BJ (cell line): Measurements from ENCODE around the gene ACACB. TPM values are rescaled to one million over a fixed set of nuclear protein-coding genes. Genes with fewer than 3 reads are reported as not detected.

Experiments
- CTCF ChIA-PET: fragments of 350-600 bp; formaldehyde crosslinking; extraction: SDS; loops from one replicate; lab custom pipeline; 2021; ENCODE audit warnings: antibody characterized with exemption, inconsistent platforms; lab: Yijun Ruan, JAX
- POLR2A ChIA-PET: fragments of 300-600 bp; sonication (Branson Sonifier 250); formaldehyde crosslinking; extraction: SDS; loops from one replicate; lab custom pipeline; 2021; ENCODE audit warnings: antibody characterized with exemption; lab: Charles Lee
- DNase-seq: peaks from one replicate; pipeline ENCODE4 v3.0.0-alpha.2; 2011; ENCODE audit warnings: low read depth
- H3K27me3 ChIP-seq: 2 replicates; pipeline ENCODE4 v1.6.0; 2011; ENCODE audit warnings: low read length; ENCODE audit not compliant: control insufficient read depth, insufficient read depth
- H3K36me3 ChIP-seq: 2 replicates; pipeline ENCODE4 v1.5.1; 2011; ENCODE audit warnings: low read length; ENCODE audit not compliant: control insufficient read depth, insufficient read depth
- H3K4me3 ChIP-seq: 2 replicates; pipeline ENCODE4 v1.5.1; 2011; ENCODE audit warnings: low read depth, mild to moderate bottlenecking, control low read depth, low read length
- polyA plus RNA-seq: library from polyadenylated mRNA; depleted of rRNA; stranded (reverse); fragments of >200 nt; gene quantifications from 2 replicates; pipeline ENCODE4 v1.2.3, GENCODE V29; 2011
- TF ChIP-seq, protein P1 (sequence below): IDR thresholded peaks from 2 replicates; pipeline ENCODE4 v1.5.1; 2011; ENCODE audit warnings: low read depth, mild to moderate bottlenecking, control low read depth, inconsistent platforms, low read length, moderate library complexity; ENCODE audit not compliant: insufficient read depth

ACACB gene
- polyA plus RNA-seq, 1 experiment: 1.7 TPM

DNA sequence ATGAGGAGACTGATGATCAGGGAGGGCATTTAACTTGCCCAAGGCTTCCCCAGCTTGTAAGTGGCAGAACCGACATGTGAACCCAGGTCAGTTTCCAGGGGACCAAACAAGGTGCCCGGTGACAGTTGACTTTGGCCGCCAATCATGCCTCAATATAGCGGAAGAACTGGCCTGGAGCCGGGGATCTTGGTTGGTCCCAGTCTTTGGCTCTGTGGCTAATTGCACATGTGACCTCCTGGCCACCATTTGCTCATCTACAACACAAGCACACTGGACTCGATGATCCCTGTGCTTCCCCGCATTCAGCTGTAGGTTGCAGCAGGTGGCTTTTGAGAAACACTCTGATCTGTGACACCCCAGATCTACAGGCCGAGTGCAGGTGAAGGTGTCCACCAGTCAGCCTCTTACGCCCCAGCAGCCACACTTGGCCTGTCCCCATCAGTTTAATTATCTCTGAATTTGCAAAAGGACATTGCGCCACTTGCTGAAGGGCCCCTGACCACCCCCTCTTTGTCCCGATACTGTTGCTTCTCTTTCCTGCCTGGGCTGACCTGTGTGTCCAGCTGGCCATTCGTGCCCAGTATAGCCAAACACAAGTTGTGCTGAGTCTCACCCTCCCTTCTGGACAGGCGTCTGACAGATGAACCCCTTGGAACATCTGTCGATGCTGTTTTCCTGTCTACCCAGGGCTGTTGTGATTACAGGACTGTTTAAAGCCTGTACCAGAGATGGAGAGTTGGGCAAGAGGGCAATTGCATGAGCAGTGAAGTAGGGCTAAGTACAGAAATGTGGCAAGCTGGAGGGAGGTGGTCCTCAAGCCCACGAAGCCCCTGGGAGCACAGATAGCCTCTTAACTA is 14.1 kb downstream of the ACACB start:
- no peak overlapping the region for H3K4me3 ChIP-seq
- ChIA-PET POLR2A (no interaction called here), CTCF (interaction anchor here (1.0 to 2.3 kb wide), 2 partner anchors 19 to 263 kb away, joined by 4 to 9 read pairs; no protein-coding TSS in a partner anchor)
- TF ChIP-seq, protein P1, sequence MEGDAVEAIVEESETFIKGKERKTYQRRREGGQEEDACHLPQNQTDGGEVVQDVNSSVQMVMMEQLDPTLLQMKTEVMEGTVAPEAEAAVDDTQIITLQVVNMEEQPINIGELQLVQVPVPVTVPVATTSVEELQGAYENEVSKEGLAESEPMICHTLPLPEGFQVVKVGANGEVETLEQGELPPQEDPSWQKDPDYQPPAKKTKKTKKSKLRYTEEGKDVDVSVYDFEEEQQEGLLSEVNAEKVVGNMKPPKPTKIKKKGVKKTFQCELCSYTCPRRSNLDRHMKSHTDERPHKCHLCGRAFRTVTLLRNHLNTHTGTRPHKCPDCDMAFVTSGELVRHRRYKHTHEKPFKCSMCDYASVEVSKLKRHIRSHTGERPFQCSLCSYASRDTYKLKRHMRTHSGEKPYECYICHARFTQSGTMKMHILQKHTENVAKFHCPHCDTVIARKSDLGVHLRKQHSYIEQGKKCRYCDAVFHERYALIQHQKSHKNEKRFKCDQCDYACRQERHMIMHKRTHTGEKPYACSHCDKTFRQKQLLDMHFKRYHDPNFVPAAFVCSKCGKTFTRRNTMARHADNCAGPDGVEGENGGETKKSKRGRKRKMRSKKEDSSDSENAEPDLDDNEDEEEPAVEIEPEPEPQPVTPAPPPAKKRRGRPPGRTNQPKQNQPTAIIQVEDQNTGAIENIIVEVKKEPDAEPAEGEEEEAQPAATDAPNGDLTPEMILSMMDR: no peak
- H3K27me3 ChIP-seq: no peaks in the 10 kb centered on the region; the same call in 1 of the 2 replicates
- H3K36me3 ChIP-seq: no peaks in the 10 kb centered on the region
- DNase-seq: no peak

DNA sequence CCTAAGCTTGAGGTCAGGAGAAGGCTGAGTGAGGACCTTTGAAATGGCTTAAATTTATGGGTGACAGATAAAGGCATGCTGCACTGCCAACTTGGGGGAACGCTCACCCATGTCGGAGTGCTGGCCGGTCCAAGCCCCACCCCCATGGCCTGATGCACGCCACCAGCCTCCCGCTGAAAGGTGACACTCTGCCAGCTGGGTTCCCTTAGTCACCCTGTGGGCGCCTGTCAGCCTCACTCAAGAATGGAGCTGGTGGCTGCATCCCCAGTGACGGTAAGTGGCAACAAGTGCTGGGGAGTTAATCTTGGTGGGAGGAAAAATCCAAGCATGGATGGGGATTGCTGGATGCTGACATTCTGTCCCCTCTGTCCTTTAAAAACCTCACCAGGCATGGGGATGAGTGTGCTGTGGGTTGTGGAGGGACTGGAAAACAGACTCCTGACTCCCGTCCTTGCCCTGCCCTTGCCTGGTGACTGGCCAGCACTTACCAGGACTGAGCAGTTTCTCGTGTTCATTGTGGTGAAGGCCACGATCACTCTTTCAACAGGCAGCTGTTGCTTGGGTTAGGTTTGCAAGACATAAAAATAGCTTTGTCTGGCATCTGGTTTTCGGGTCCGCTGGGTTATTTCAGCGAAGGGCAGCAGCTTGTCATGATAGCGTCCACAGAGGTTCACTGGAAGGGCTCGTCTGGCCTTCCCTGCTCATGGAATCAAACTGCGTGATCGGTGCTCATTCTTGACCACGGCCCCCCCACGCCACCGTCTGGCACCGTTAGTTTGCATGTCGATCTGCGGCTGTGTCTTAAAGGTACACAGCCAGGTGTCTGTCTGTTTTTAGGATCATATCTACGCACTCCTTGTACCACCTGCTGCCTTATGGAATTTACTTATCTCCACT is 15.0 kb downstream of the ACACB start:
- POLR2A ChIA-PET: no interaction called here
- CTCF ChIA-PET: interaction anchor here (1.0 to 3.2 kb wide), 4 partner anchors 19 to 262 kb away, joined by 4 to 14 read pairs (median 8); no protein-coding TSS in a partner anchor
- Histone ChIP-seq H3K4me3 (no peak overlapping the region), H3K36me3 (no peaks in the 10 kb centered on the region), H3K27me3 (no peaks in the 10 kb centered on the region; the same call in 1 of the 2 replicates)
- TF ChIP-seq, protein P1: no peak
- no peak for DNase-seq

DNA sequence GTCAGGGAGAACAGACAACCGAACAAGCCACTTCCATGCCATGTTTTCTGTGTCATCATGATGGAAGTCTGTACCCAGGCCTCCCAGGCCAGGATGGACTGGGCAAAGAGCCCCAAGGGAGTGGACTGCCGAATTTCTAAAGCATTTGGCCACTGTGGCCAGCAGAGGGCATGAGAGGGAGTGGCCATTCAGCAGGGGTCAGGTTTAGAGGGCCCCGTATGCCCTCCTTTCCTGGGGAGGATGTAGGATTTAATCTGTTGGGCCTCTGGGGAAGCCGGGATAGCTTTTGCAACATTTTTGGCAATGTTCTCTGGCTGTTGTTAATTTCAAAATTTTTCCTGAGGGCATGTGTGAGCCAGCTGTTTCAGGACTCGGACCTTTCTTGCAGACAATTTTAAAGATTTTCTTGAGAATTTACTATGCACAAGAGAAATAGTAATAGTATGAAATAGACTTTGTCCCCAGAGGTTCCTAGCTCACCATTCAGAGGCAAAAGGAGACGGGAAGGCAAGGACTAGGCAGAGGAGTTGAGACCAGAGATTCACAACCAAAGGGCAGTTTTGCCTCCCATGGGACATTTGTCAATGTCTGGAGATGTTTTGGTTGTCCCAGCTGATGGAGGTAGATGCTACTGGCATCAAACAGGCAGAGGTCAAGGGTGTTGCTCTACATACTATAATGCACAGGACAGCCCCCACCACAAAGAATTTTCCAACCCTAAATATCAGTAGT is 18.0 kb downstream of the ACACB start:
- TF ChIP-seq, protein P1: peak; percentile 72
- no peak for DNase-seq
- Histone ChIP-seq H3K27me3 (no peaks in the 10 kb centered on the region; the same call in 1 of the 2 replicates), H3K36me3 (no peaks in the 10 kb centered on the region), H3K4me3 (no peak overlapping the region)
- ChIA-PET CTCF (interaction anchor here (0.6 to 3.2 kb wide), 9 partner anchors 9 to 259 kb away, joined by 3 to 14 read pairs (median 4); partner anchors contain the start of gene ALKBH2), POLR2A (no interaction called here)

DNA sequence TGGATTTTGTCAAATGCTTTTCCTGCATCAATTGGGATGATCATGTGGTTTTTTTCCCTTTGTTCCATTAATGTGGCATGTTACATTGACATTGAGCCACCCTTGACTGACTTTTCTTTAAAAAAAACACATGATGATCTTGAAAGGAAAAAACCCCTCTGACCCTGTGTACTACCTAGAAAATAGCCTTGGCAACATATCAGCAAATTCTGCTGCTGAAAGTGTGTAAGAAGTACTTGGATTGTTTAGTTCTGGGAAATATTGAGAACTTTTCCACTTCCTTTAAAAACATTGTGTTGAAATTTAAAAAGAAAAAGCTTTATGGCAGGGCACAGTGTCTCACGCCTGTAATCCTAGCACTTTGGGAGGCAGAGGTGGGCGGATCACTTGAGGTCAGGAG is 20.7 kb downstream of the ACACB start:
- Histone ChIP-seq H3K27me3 (no peaks in the 10 kb centered on the region; the same call in none of the 2 replicates), H3K36me3 (no peaks in the 10 kb centered on the region), H3K4me3 (no peak overlapping the region)
- CTCF ChIA-PET: interaction anchor here (1.2 kb wide), 1 partner anchor 25 kb away, joined by 4 read pairs; no protein-coding TSS in a partner anchor
- no peak for DNase-seq
- POLR2A ChIA-PET: interaction anchor here (0.7 kb wide), 1 partner anchor 248 kb away, joined by 5 read pairs; no protein-coding TSS in a partner anchor
- TF ChIP-seq, protein P1: no peak
